Measurements from ENCODE around the gene CALCOCO2. TPM values are rescaled to one million over a fixed set of nuclear protein-coding genes. Genes with fewer than 3 reads are reported as not detected.
A peak's percentile ranks its signal among the peaks of the same experiment; 100 is the strongest.

CALCOCO2 gene
- total RNA-seq, 1 donor from 2014 or later: 142 TPM

DNA sequence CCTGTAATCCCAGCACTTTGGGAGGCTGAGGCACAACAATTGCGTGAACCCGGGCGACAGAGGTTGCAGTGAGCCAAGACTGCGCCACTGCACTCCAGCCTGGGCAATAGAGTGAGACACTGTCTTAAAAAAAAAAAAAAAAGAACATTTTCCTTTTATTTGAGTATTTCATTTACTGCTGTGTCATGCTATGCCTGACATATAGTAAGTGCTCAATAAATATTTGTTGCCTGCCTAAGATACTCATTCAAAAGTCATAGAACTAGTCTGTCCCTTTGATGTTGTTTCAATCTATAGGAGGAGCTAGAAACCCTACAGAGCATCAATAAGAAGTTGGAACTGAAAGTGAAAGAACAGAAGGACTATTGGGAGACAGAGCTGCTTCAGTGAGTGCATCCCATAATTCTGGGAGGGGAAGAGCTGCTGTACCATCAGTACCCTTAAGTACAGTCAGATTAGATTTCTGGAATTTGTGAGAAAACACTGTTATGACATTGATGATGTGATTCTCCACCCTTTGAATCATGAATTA lies 20.0 kb downstream of the CALCOCO2 start:
- peaks cover under 1% of the 10 kb centered on the region for H3K9me3 Mint-ChIP-seq (ENCODE audit: unreplicated experiment)
- no peaks in the 10 kb centered on the region for H3K4me1 Mint-ChIP-seq (ENCODE audit: low read depth, unreplicated experiment)

GRCh38 chr17:48854774-48855476 lies 24.1 kb downstream of the CALCOCO2 start:
- TF ChIP-seq CTCF (IDR thresholded peaks at IDR 0.05; ENCODE audit: partially characterized antibody, unreplicated experiment): no peak
- H3K36me3 Mint-ChIP-seq (ENCODE audit: unreplicated experiment): no peaks in the 10 kb centered on the region
- no peak for DNase-seq
- no peak overlapping the region for H3K4me3 Mint-ChIP-seq (ENCODE audit: unreplicated experiment)
- H3K27ac Mint-ChIP-seq (ENCODE audit: unreplicated experiment): no peak overlapping the region
- no peaks in the 10 kb centered on the region for H3K27me3 Mint-ChIP-seq (ENCODE audit: unreplicated experiment)
- peaks cover 2% of the 10 kb centered on the region for H3K9me3 Mint-ChIP-seq (ENCODE audit: unreplicated experiment)
- H3K4me1 Mint-ChIP-seq (ENCODE audit: low read depth, unreplicated experiment): no peaks in the 10 kb centered on the region

More for the DNA sequence above, 20.0 kb downstream of the CALCOCO2 start:
- Mint-ChIP-seq H3K27me3 (ENCODE audit: unreplicated experiment) (no peaks in the 10 kb centered on the region), H3K4me3 (ENCODE audit: unreplicated experiment) (peak overlapping the region; percentile 23), H3K27ac (ENCODE audit: unreplicated experiment) (no peak overlapping the region), H3K36me3 (ENCODE audit: unreplicated experiment) (no peaks in the 10 kb centered on the region)
- TF ChIP-seq CTCF (IDR thresholded peaks at IDR 0.05; ENCODE audit: partially characterized antibody, unreplicated experiment): no peak
- DNase-seq: no peak

- no peaks in the 10 kb centered on the region for H3K27me3 Mint-ChIP-seq (ENCODE audit: unreplicated experiment)
- no peaks in the 10 kb centered on the region for H3K36me3 Mint-ChIP-seq (ENCODE audit: unreplicated experiment)
- TF ChIP-seq CTCF (IDR thresholded peaks at IDR 0.05; ENCODE audit: partially characterized antibody, unreplicated experiment): no peak
- H3K4me1 Mint-ChIP-seq (ENCODE audit: low read depth, unreplicated experiment): no peaks in the 10 kb centered on the region
- H3K27ac Mint-ChIP-seq (ENCODE audit: unreplicated experiment): no peak overlapping the region
- no peak for DNase-seq
- H3K4me3 Mint-ChIP-seq (ENCODE audit: unreplicated experiment): no peak overlapping the region
- H3K9me3 Mint-ChIP-seq (ENCODE audit: unreplicated experiment): peaks cover 2% of the 10 kb centered on the region
Measured at GRCh38 chr17:48856122-48856821, 25.4 kb downstream of the CALCOCO2 start.

- no peak overlapping the region for H3K27ac Mint-ChIP-seq (ENCODE audit: unreplicated experiment)
- peaks cover 2% of the 10 kb centered on the region for H3K27me3 Mint-ChIP-seq (ENCODE audit: unreplicated experiment)
- H3K4me3 Mint-ChIP-seq (ENCODE audit: unreplicated experiment): no peak overlapping the region
- DNase-seq: no peak
- no peaks in the 10 kb centered on the region for H3K4me1 Mint-ChIP-seq (ENCODE audit: low read depth, unreplicated experiment)
- no peaks in the 10 kb centered on the region for H3K36me3 Mint-ChIP-seq (ENCODE audit: unreplicated experiment)
- peaks cover 2% of the 10 kb centered on the region for H3K9me3 Mint-ChIP-seq (ENCODE audit: unreplicated experiment)
- peak; percentile 52 for TF ChIP-seq CTCF (IDR thresholded peaks at IDR 0.05; ENCODE audit: partially characterized antibody, unreplicated experiment)
Measured at GRCh38 chr17:48860034-48860433, 29.2 kb downstream of the CALCOCO2 start.

DNA sequence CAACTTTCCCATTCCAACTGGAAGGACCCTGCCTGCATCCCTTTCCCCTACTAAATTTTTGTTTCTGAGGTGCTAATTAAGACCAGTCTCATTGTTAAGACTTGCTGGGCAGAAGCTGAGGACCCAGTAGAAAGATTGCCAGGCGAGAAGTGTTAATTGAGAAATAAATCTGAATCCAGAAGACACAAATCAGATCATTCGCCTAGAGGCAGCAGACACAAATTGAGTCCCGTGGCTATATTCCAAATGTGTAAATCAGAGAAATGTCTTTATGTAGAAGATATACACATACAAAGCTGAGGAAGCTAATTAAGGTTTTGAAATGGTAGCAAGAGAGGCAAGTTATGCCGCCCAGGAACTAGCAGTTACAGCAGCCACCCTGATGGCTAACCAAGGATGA lies 29.6 kb downstream of the CALCOCO2 start:
- Mint-ChIP-seq H3K27me3 (ENCODE audit: unreplicated experiment) (peaks cover 2% of the 10 kb centered on the region), H3K4me3 (ENCODE audit: unreplicated experiment) (no peak overlapping the region), H3K36me3 (ENCODE audit: unreplicated experiment) (no peaks in the 10 kb centered on the region), H3K27ac (ENCODE audit: unreplicated experiment) (no peak overlapping the region), H3K4me1 (ENCODE audit: low read depth, unreplicated experiment) (no peaks in the 10 kb centered on the region), H3K9me3 (ENCODE audit: unreplicated experiment) (peaks cover 2% of the 10 kb centered on the region)
- DNase-seq: no peak
- TF ChIP-seq CTCF (IDR thresholded peaks at IDR 0.05; ENCODE audit: partially characterized antibody, unreplicated experiment): peak; percentile 1

Measured in glutamatergic neuron (in vitro differentiated cells).